ENCODE results near the gene ANKRD12. TPM values are rescaled to one million over a fixed set of nuclear protein-coding genes. Genes with fewer than 3 reads are reported as not detected.
A peak's percentile ranks its signal among the peaks of the same experiment; 100 is the strongest.

The ANKRD12 gene
- total and polyA plus RNA-seq, 2 donors (not counting 1 experiment from before 2014, with no cell fraction given) = 8.0 to 183 TPM

DNA sequence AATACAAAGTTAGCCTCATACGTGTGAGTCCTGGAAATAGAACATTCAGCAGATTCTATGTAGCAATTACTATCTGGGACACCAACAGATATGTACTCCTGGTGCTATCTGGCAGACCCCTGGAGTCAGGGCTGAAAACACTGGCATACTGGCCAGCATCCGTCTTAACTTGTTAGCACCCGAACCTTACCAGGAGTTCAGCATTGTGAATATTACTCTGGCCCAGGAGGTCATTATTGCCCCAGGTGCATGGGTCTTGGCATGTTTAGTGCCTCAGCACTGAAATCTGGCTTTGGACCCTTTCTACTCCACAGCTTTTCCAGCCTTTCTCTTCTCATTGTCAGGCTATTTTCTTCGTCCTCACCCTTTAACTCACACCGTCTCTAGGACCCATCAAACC lies 46.0 kb upstream of the ANKRD12 start:
- Histone ChIP-seq H2AFZ (ENCODE audit: insufficient read depth, low read depth, low read length, poor library complexity, severe bottlenecking) (no peak overlapping the region), H3K27ac (ENCODE audit: low read length in 2 of 2) (no peak overlapping the region), H3K4me2 (replicated peaks; ENCODE audit: low read depth, low read length, poor library complexity, severe bottlenecking) (no peak overlapping the region), H4K20me1 (ENCODE audit: control insufficient read depth, insufficient read depth, low read length, poor library complexity, severe bottlenecking) (no peaks in the 10 kb centered on the region), H3K9me3 (ENCODE audit: control extremely low read depth in 1 of 3, control insufficient read depth in 2 of 3, insufficient read depth in 1 of 3, low read length in 2 of 3) (no peaks in the 10 kb centered on the region), H3K36me3 (replicated peaks in 1 of 2; ENCODE audit: control extremely low read depth in 1 of 2, control insufficient read depth in 1 of 2, extremely low read depth in 1 of 2, insufficient read depth in 2 of 2, low read length in 1 of 2) (no peaks in the 10 kb centered on the region), H3K79me2 (ENCODE audit: control insufficient read depth, insufficient read depth, low read length) (no peaks in the 10 kb centered on the region), H3K4me3 (ENCODE audit: control extremely low read depth in 1 of 5, extremely low read depth in 1 of 5, insufficient read depth in 1 of 5, low read depth in 2 of 5, low read length in 4 of 5) (no peak overlapping the region), H3K4me1 (ENCODE audit: control insufficient read depth in 2 of 2, insufficient read depth in 2 of 2, low read length in 2 of 2) (peaks cover 10% of the 10 kb centered on the region in 2 donors), H3K9ac (ENCODE audit: low read length) (no peak overlapping the region), H3K27me3 (replicated peaks in 1 of 4; ENCODE audit: control extremely low read depth in 1 of 4, control insufficient read depth in 3 of 4, insufficient read depth in 4 of 4, low read length in 3 of 4) (no peaks in the 10 kb centered on the region)
- no peaks in the 10 kb centered on the region for H3K27me3 Mint-ChIP-seq
- no peak overlapping the region for H3K4me3 Mint-ChIP-seq
- intact Hi-C loops (cut with micrococcal nuclease) = no loop called here
- POLR2A ChIA-PET = no interaction called here
- CTCF ChIA-PET = interaction anchor here (2.1 kb wide), 1 partner anchor 17 kb away, joined by 10 read pairs; no protein-coding TSS in a partner anchor
- H3K4me1 Mint-ChIP-seq = peaks cover 16% of the 10 kb centered on the region
- 97% methylated on average over 5 of the region's 5 CpGs for WGBS (ENCODE audit: insufficient coverage)
- ATAC-seq (ENCODE audit: low read depth) = no peak
- H3K9me3 Mint-ChIP-seq (ENCODE audit: insufficient read depth) = no peaks in the 10 kb centered on the region
- DNase-seq = no peak
- no peak overlapping the region for H3K27ac Mint-ChIP-seq
- TF ChIP-seq EZH2 (IDR thresholded peaks at IDR 0.05; ENCODE audit: borderline replicate concordance, insufficient read depth, low read depth, low read length, poor library complexity, severe bottlenecking) = no peak
- TF ChIP-seq, protein P1, sequence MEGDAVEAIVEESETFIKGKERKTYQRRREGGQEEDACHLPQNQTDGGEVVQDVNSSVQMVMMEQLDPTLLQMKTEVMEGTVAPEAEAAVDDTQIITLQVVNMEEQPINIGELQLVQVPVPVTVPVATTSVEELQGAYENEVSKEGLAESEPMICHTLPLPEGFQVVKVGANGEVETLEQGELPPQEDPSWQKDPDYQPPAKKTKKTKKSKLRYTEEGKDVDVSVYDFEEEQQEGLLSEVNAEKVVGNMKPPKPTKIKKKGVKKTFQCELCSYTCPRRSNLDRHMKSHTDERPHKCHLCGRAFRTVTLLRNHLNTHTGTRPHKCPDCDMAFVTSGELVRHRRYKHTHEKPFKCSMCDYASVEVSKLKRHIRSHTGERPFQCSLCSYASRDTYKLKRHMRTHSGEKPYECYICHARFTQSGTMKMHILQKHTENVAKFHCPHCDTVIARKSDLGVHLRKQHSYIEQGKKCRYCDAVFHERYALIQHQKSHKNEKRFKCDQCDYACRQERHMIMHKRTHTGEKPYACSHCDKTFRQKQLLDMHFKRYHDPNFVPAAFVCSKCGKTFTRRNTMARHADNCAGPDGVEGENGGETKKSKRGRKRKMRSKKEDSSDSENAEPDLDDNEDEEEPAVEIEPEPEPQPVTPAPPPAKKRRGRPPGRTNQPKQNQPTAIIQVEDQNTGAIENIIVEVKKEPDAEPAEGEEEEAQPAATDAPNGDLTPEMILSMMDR (IDR thresholded peaks at IDR 0.05) = no peak

DNA sequence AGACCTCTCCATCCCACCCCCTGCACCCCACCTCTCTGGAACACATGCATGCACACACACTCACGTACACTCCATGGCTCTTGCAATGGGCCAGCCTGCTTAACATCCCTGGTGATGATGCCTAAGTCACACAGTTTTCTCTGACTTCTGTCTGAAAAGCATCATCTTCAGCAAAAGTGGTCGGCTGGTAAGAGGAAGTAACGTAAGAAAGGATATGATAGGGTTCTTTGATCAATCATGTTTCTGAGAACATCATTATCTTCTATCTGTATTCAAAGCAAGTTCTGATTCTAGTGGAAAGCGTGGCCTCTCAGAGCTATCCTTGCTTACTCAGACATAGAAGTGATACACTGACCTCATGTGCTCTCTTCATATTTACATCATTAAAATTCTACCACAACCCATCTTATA lies 45.5 kb upstream of the ANKRD12 start:
- Histone ChIP-seq H3K4me3 (ENCODE audit: control extremely low read depth in 1 of 5, extremely low read depth in 1 of 5, insufficient read depth in 1 of 5, low read depth in 2 of 5, low read length in 4 of 5) (no peak overlapping the region), H3K9ac (ENCODE audit: low read length) (no peak overlapping the region), H3K4me1 (ENCODE audit: control insufficient read depth in 2 of 2, insufficient read depth in 2 of 2, low read length in 2 of 2) (peaks cover 14 to 15% of the 10 kb centered on the region in 2 donors), H3K4me2 (replicated peaks; ENCODE audit: low read depth, low read length, poor library complexity, severe bottlenecking) (no peak overlapping the region), H3K27me3 (replicated peaks in 1 of 4; ENCODE audit: control extremely low read depth in 1 of 4, control insufficient read depth in 3 of 4, insufficient read depth in 4 of 4, low read length in 3 of 4) (no peaks in the 10 kb centered on the region), H3K27ac (ENCODE audit: low read length in 2 of 2) (no peak overlapping the region), H2AFZ (ENCODE audit: insufficient read depth, low read depth, low read length, poor library complexity, severe bottlenecking) (peak overlapping the region; percentile 4), H3K36me3 (replicated peaks in 1 of 2; ENCODE audit: control extremely low read depth in 1 of 2, control insufficient read depth in 1 of 2, extremely low read depth in 1 of 2, insufficient read depth in 2 of 2, low read length in 1 of 2) (no peaks in the 10 kb centered on the region), H4K20me1 (ENCODE audit: control insufficient read depth, insufficient read depth, low read length, poor library complexity, severe bottlenecking) (no peaks in the 10 kb centered on the region), H3K79me2 (ENCODE audit: control insufficient read depth, insufficient read depth, low read length) (no peaks in the 10 kb centered on the region), H3K9me3 (ENCODE audit: control extremely low read depth in 1 of 3, control insufficient read depth in 2 of 3, insufficient read depth in 1 of 3, low read length in 2 of 3) (no peaks in the 10 kb centered on the region)
- DNase-seq (no peak), ATAC-seq (ENCODE audit: low read depth) (no peak)
- POLR2A ChIA-PET = no interaction called here
- no peak for TF ChIP-seq EZH2 (IDR thresholded peaks at IDR 0.05; ENCODE audit: borderline replicate concordance, insufficient read depth, low read depth, low read length, poor library complexity, severe bottlenecking)
- TF ChIP-seq, protein P1 (IDR thresholded peaks at IDR 0.05) = no peak
- H3K9me3 Mint-ChIP-seq (ENCODE audit: insufficient read depth) = no peaks in the 10 kb centered on the region
- no peak overlapping the region for H3K4me3 Mint-ChIP-seq
- no peaks in the 10 kb centered on the region for H3K27me3 Mint-ChIP-seq
- H3K27ac Mint-ChIP-seq = no peak overlapping the region
- CTCF ChIA-PET = interaction anchor here (2.1 kb wide), 1 partner anchor 17 kb away, joined by 10 read pairs; no protein-coding TSS in a partner anchor
- intact Hi-C loops (cut with micrococcal nuclease) = no loop called here
- H3K4me1 Mint-ChIP-seq = peaks cover 21% of the 10 kb centered on the region
- 100% methylated on average over 1 of the region's 4 CpGs for WGBS (ENCODE audit: insufficient coverage)

Data from B cell (primary cell).